ENCODE data around the gene GKN1.

GKN1 gene

GRCh38 chr2:68939962-68940361 is 34.5 kb upstream of the GKN1 start:
- peaks cover 9% of the 10 kb centered on the region for H3K27me3 Mint-ChIP-seq (ENCODE audit: low read depth, poor library complexity)
- H3K4me3 Mint-ChIP-seq, result no peak overlapping the region
- H3K4me1 Mint-ChIP-seq, result peaks cover 18% of the 10 kb centered on the region
- TF ChIP-seq, protein P1, sequence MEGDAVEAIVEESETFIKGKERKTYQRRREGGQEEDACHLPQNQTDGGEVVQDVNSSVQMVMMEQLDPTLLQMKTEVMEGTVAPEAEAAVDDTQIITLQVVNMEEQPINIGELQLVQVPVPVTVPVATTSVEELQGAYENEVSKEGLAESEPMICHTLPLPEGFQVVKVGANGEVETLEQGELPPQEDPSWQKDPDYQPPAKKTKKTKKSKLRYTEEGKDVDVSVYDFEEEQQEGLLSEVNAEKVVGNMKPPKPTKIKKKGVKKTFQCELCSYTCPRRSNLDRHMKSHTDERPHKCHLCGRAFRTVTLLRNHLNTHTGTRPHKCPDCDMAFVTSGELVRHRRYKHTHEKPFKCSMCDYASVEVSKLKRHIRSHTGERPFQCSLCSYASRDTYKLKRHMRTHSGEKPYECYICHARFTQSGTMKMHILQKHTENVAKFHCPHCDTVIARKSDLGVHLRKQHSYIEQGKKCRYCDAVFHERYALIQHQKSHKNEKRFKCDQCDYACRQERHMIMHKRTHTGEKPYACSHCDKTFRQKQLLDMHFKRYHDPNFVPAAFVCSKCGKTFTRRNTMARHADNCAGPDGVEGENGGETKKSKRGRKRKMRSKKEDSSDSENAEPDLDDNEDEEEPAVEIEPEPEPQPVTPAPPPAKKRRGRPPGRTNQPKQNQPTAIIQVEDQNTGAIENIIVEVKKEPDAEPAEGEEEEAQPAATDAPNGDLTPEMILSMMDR (IDR thresholded peaks at IDR 0.05), result no peak
- peaks cover 22% of the 10 kb centered on the region for H3K9me3 Mint-ChIP-seq
- no peak overlapping the region for H3K27ac Mint-ChIP-seq
- no peak for DNase-seq
- no peaks in the 10 kb centered on the region for H3K36me3 Mint-ChIP-seq (ENCODE audit: low read depth)

DNA sequence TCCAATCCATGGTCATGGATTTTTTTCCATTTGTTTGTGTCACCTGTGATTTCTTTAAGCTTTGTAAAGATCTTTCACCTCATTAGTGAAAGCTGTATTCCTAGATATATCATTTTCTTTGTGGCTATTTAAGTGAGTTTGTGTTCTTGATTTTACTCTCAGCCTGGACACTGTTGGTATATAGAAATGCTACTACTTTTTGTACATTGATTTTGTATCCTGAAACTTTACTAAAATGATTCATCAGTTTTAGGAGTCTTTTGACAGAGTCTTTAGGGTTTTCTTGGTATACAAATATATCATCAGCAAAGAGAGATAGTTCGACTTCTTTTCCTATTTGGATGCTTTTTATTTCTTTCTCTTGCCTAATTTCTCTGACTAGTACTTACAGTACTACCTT is 34.1 kb upstream of the GKN1 start:
- Mint-ChIP-seq H3K27me3 (ENCODE audit: low read depth, poor library complexity) (peaks cover 9% of the 10 kb centered on the region), H3K36me3 (ENCODE audit: low read depth) (no peaks in the 10 kb centered on the region), H3K27ac (no peak overlapping the region), H3K4me3 (no peak overlapping the region), H3K9me3 (peaks cover 22% of the 10 kb centered on the region), H3K4me1 (peaks cover 18% of the 10 kb centered on the region)
- DNase-seq, result no peak
- TF ChIP-seq, protein P1 (IDR thresholded peaks at IDR 0.05), result no peak

DNA sequence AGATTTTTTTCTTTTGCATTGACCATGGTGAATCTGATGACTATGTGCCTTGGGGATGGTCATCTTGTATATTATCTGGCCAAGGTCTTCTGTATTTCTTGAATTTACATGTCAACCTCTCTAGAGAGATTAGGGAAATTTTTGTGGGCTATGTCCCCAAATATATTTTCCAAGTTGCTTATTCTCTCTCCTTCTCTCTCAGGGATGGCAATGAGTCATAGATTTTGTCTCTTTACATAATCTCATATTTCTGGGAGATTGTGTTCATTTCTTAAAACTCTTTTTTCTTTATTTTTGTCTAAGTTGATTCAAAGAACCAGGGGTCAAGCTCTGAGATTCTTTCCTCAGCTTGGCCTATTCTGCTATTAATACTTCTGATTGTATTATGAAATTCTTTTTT is 31.6 kb upstream of the GKN1 start:
- H3K27ac Mint-ChIP-seq, result no peak overlapping the region
- no peak overlapping the region for H3K4me3 Mint-ChIP-seq
- H3K4me1 Mint-ChIP-seq, result peaks cover 18% of the 10 kb centered on the region
- H3K36me3 Mint-ChIP-seq (ENCODE audit: low read depth), result no peaks in the 10 kb centered on the region
- H3K27me3 Mint-ChIP-seq (ENCODE audit: low read depth, poor library complexity), result peaks cover 6% of the 10 kb centered on the region
- TF ChIP-seq, protein P1 (IDR thresholded peaks at IDR 0.05), result no peak
- peaks cover 22% of the 10 kb centered on the region for H3K9me3 Mint-ChIP-seq
- DNase-seq, result no peak

GRCh38 chr2:68943581-68944568 is 30.6 kb upstream of the GKN1 start:
- H3K27ac Mint-ChIP-seq, result peak overlapping the region; percentile 86
- peak overlapping the region; percentile 55 for H3K4me3 Mint-ChIP-seq
- H3K9me3 Mint-ChIP-seq, result peaks cover 22% of the 10 kb centered on the region
- peaks cover 18% of the 10 kb centered on the region for H3K4me1 Mint-ChIP-seq
- TF ChIP-seq, protein P1 (IDR thresholded peaks at IDR 0.05), result peak; percentile 84
- no peaks in the 10 kb centered on the region for H3K36me3 Mint-ChIP-seq (ENCODE audit: low read depth)
- H3K27me3 Mint-ChIP-seq (ENCODE audit: low read depth, poor library complexity), result peaks cover 6% of the 10 kb centered on the region
- DNase-seq, result peak; percentile 72

- peaks cover 18% of the 10 kb centered on the region for H3K4me1 Mint-ChIP-seq
- H3K27me3 Mint-ChIP-seq (ENCODE audit: low read depth, poor library complexity), result peaks cover 6% of the 10 kb centered on the region
- no peak for DNase-seq
- H3K36me3 Mint-ChIP-seq (ENCODE audit: low read depth), result no peaks in the 10 kb centered on the region
- no peak overlapping the region for H3K27ac Mint-ChIP-seq
- peaks cover 2% of the 10 kb centered on the region for H3K9me3 Mint-ChIP-seq
- no peak overlapping the region for H3K4me3 Mint-ChIP-seq
- TF ChIP-seq, protein P1 (IDR thresholded peaks at IDR 0.05), result no peak
Measured at GRCh38 chr2:68946117-68946516, 28.3 kb upstream of the GKN1 start.
